GM18519 (cell line): Measurements from ENCODE around the gene COX4I1.

Experiments used
- ATAC-seq: cut with Tn5 transposase; IDR thresholded peaks from one replicate; pipeline ENCODE4 v1.9.1; 2021; ENCODE audit warnings: mild to moderate bottlenecking, moderate library complexity; ENCODE audit not compliant: unreplicated experiment, low FRiP score

The COX4I1 gene

DNA sequence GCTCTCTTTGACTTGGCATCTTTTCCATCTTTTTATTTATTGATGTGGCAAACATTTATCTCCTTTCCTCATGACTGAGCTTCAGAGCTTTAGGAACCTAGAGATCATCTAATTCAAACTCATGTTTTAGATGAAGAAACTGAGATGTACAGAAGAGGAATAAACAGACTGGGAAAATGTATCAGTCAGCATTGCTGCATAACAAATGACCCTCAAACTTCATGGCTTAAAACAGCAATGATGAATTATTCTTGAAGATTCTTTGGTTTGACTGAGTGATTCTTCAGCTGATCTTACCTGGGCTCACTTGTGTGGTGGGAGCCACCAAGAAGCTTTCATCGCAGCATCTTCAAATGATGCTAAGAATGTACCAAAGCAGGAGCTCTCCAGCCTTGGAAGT, 55.4 kb downstream of the COX4I1 start:
- ATAC-seq, result no peak

DNA sequence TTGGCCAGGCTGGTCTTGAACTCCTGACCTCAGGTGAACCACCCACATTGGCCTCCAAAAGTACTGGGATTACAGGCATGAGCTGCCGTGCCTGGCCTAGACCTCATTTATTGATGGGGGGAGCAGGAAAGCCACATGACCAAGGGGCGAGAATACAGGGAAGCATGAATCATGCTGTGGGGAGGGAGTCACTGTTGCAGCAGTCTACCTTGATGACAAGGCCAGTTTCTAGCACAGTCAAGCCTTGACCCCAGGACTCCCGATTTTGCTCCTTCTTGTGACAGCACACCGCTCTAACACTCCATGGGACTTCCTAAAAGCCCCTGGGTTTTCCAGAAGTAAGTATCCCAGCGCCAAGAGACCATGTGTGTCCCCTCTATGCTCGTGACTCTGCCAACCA, 56.6 kb downstream of the COX4I1 start:
- ATAC-seq, result no peak

DNA sequence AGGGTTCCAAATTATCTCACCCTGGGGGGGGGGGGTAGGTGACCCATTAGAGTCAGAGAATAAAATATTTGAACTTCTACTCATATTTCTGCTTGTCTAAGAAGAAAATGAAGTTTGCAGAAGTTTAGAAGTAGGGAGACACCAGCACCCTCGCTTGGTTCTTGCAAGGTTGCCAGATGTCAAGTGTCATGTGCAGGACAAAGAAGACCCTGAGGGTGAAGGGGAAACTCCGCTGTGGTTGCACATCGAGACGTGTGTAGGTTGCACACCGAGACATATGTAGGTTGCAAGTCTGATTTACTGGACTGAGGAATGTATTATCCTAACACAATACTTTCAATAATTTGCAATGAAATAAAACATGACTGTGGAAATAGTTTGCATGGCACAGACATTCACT, 57.1 kb downstream of the COX4I1 start:
- no peak for ATAC-seq
